Activated effector memory CD4-positive, alpha-beta T cell treated with anti-CD3 and anti-CD28 coated beads, Interleukin-2, amount 50 U/mL, for 16 hours (primary cell): Measurements from ENCODE around the gene LMAN2.
"Not testable (repeated sequence)": the region's sequence is repeated elsewhere in the genome, so short reads cannot be mapped to it uniquely, and the experiment has no call there.

ENCODE experiments used
- DNase-seq: peaks from one replicate; pipeline ENCODE4 v3.0.0-alpha.2; 2020

LMAN2 gene

GRCh38 chr5:177320879-177321278, 30.6 kb downstream of the LMAN2 start:
- DNase-seq: no peak

GRCh38 chr5:177319913-177320588, 31.4 kb downstream of the LMAN2 start:
- no peak for DNase-seq

- peak; percentile 90 for DNase-seq
Measured at GRCh38 chr5:177317959-177318377, 33.5 kb downstream of the LMAN2 start.

GRCh38 chr5:177316005-177316404, 35.5 kb downstream of the LMAN2 start:
- DNase-seq: no peak

- DNase-seq: no peak
Measured at GRCh38 chr5:177315411-177315810, 36.1 kb downstream of the LMAN2 start.

GRCh38 chr5:177314376-177315342, 36.8 kb downstream of the LMAN2 start:
- DNase-seq: no peak

- DNase-seq: no peak
Measured at GRCh38 chr5:177313561-177314259, 37.8 kb downstream of the LMAN2 start.

GRCh38 chr5:177312649-177313181, 38.8 kb downstream of the LMAN2 start:
- DNase-seq: peak; percentile 76

GRCh38 chr5:177311723-177312648, 39.5 kb downstream of the LMAN2 start, which contains the start of gene MXD3:
MXD3 (minus strand) TSS chr5:177311898; CDS start chr5:177311830, 68 bp downstream.
- DNase-seq: peak; percentile 98

- DNase-seq: peak; percentile 62
Measured at GRCh38 chr5:177311392-177311722, 40.1 kb downstream of the LMAN2 start.

GRCh38 chr5:177310757-177311391, 40.6 kb downstream of the LMAN2 start:
- peak; percentile 70 for DNase-seq

GRCh38 chr5:177310332-177310731, 41.1 kb downstream of the LMAN2 start:
- DNase-seq: peak; percentile 61

- peak; percentile 91 for DNase-seq
Measured at GRCh38 chr5:177309351-177310191, 41.9 kb downstream of the LMAN2 start.

- DNase-seq: no peak
Measured at GRCh38 chr5:177308740-177309139, 42.7 kb downstream of the LMAN2 start.

GRCh38 chr5:177307544-177308363, 43.7 kb downstream of the LMAN2 start:
- no peak for DNase-seq

- DNase-seq: no peak
Measured at GRCh38 chr5:177306674-177307543, 44.6 kb downstream of the LMAN2 start.

- DNase-seq: not testable (repeated sequence)
Measured at GRCh38 chr5:177306103-177306640, 45.3 kb downstream of the LMAN2 start.
